ENCODE measurements around the gene OR10H1. TPM values are rescaled to one million over a fixed set of nuclear protein-coding genes. Genes with fewer than 3 reads are reported as not detected.
"Not testable (repeated sequence)": the region's sequence is repeated elsewhere in the genome, so short reads cannot be mapped to it uniquely, and the experiment has no call there.

Gene OR10H1
- total RNA-seq, 4 donors from 2014 or later: not detected

GRCh38 chr19:15840833-15841232 is 25.4 kb upstream of the OR10H1 start:
- no peaks in the 10 kb centered on the region for H3K9me3 ChIP-seq
- no peaks in the 10 kb centered on the region for H3K4me1 ChIP-seq
- no peak for DNase-seq
- H3K27me3 ChIP-seq: no peaks in the 10 kb centered on the region
- H3K36me3 ChIP-seq: no peaks in the 10 kb centered on the region
- intact Hi-C loops (cut with DNase I; ENCODE audit: low total_unique reads): no loop called here
- H3K27ac ChIP-seq: no peak overlapping the region
- no peak overlapping the region for H3K4me3 ChIP-seq
- TF ChIP-seq, protein P1, sequence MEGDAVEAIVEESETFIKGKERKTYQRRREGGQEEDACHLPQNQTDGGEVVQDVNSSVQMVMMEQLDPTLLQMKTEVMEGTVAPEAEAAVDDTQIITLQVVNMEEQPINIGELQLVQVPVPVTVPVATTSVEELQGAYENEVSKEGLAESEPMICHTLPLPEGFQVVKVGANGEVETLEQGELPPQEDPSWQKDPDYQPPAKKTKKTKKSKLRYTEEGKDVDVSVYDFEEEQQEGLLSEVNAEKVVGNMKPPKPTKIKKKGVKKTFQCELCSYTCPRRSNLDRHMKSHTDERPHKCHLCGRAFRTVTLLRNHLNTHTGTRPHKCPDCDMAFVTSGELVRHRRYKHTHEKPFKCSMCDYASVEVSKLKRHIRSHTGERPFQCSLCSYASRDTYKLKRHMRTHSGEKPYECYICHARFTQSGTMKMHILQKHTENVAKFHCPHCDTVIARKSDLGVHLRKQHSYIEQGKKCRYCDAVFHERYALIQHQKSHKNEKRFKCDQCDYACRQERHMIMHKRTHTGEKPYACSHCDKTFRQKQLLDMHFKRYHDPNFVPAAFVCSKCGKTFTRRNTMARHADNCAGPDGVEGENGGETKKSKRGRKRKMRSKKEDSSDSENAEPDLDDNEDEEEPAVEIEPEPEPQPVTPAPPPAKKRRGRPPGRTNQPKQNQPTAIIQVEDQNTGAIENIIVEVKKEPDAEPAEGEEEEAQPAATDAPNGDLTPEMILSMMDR (IDR thresholded peaks at IDR 0.05): no peak
- no peak for TF ChIP-seq POLR2A (IDR thresholded peaks at IDR 0.05)

- intact Hi-C loops (cut with DNase I; ENCODE audit: low total_unique reads): not testable (repeated sequence)
Measured at GRCh38 chr19:15839888-15840287, 24.4 kb upstream of the OR10H1 start.

GRCh38 chr19:15838351-15838750 is 22.9 kb upstream of the OR10H1 start:
- no peaks in the 10 kb centered on the region for H3K4me1 ChIP-seq
- TF ChIP-seq POLR2A (IDR thresholded peaks at IDR 0.05): no peak
- TF ChIP-seq, protein P1 (IDR thresholded peaks at IDR 0.05): no peak
- no peak overlapping the region for H3K4me3 ChIP-seq
- no peak for DNase-seq
- H3K27me3 ChIP-seq: no peaks in the 10 kb centered on the region
- intact Hi-C loops (cut with DNase I; ENCODE audit: low total_unique reads): no loop called here
- H3K9me3 ChIP-seq: no peaks in the 10 kb centered on the region
- H3K36me3 ChIP-seq: no peaks in the 10 kb centered on the region
- no peak overlapping the region for H3K27ac ChIP-seq

More at GRCh38 chr19:15839888-15840287, 24.4 kb upstream of the OR10H1 start:
- not testable (repeated sequence) for H3K27ac ChIP-seq, DNase-seq, H3K4me3 ChIP-seq, H3K4me1 ChIP-seq, H3K36me3 ChIP-seq, H3K27me3 ChIP-seq, H3K9me3 ChIP-seq

DNA sequence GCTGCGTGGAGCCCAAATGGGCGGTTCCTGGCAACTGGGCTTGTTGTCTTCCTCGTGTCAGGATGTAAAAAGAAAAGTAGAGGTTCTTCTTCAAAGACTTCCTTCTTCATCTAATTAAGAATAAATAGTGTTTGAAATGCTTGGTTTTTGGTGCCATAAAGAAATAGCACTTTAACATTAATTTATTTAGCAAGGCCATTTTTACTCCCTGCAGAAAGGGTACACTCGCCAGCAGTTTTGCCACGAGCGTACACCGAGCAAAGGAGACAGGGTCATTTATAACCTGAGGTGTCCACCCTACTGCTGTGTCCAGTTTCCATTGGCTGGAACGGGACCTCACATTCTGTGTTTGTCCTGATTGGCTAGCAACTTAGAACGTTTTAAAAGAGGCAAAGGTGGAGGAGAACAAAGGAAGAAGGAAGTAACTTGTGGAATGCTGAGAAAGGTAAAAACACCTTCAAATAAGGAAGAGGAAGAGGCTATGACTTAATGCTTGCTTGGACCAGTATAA is 21.8 kb upstream of the OR10H1 start:
- Histone ChIP-seq H3K9me3 (no peaks in the 10 kb centered on the region), H3K27ac (peak overlapping the region; percentile 96 to 99), H3K27me3 (no peaks in the 10 kb centered on the region), H3K36me3 (no peaks in the 10 kb centered on the region), H3K4me3 (peak overlapping the region; percentile 80 to 91), H3K4me1 (no peaks in the 10 kb centered on the region)
- TF ChIP-seq, protein P1 (IDR thresholded peaks at IDR 0.05): no peak
- TF ChIP-seq POLR2A (IDR thresholded peaks at IDR 0.05): no peak
- no peak for DNase-seq
- intact Hi-C loops (cut with DNase I; ENCODE audit: low total_unique reads): no loop called here

DNA sequence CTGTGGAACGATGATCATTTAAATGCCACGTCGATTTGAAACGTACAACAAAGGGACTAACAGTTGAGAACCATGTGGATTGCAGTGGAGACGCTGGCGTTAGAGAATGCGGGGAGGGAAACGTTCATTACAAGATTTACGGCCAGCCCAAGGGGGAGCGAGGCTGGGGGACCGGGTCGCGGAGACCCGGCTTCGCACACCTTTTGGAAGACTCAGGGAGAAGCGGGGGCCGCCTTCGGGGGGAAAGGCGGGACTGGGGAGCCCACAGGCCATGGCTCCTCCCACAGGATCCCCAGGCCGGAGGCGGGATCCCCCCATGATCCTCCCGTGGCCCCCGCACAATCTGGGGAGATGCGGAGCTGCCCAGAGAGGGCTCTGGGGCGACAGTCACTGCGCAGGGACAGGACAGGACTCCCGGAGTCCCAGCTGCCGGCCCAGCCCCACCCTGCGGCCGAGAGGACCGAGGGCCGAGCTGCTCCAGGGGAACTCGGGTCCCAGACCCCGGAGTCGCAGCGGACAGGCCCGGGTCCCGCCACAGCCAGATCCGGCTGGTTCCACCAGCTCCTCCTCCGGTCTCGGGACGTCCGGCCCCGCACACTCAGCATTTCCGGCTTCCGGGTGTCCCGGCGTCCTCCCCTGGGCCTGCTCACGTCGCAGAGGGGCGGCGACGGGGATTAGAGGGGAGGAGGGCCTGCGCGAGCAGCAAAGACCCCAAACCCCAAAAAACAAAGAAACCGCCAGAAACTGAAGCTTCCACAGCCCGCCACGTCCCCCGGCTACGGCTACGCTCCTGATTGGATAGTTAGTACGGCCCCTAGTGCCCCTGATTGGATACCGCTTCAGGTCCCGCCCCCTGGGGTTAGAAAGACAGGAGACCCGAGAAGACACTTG is 21.1 kb upstream of the OR10H1 start:
- no peaks in the 10 kb centered on the region for H3K9me3 ChIP-seq
- intact Hi-C loops (cut with DNase I; ENCODE audit: low total_unique reads): no loop called here

GRCh38 chr19:15835565-15836329 is 20.3 kb upstream of the OR10H1 start:
- Histone ChIP-seq H3K27ac (peak overlapping the region; percentile 96 to 99), H3K4me3 (peak overlapping the region; percentile 80 to 91)
- DNase-seq; H3K9me3 ChIP-seq; H3K36me3 ChIP-seq; intact Hi-C loops (cut with DNase I; ENCODE audit: low total_unique reads); H3K4me1 ChIP-seq; H3K27me3 ChIP-seq: not testable (repeated sequence)

More for the DNA sequence above, 21.1 kb upstream of the OR10H1 start:
- peak overlapping the region; percentile 96 to 99 for H3K27ac ChIP-seq
- peak overlapping the region; percentile 80 to 91 for H3K4me3 ChIP-seq
- H3K36me3 ChIP-seq: no peaks in the 10 kb centered on the region
- no peaks in the 10 kb centered on the region for H3K4me1 ChIP-seq
- peak; percentile 72 to 86 for TF ChIP-seq POLR2A (IDR thresholded peaks at IDR 0.05)
- TF ChIP-seq, protein P1 (IDR thresholded peaks at IDR 0.05): no peak
- DNase-seq: peak; percentile 98
- no peaks in the 10 kb centered on the region for H3K27me3 ChIP-seq

GRCh38 chr19:15834232-15834631 is 18.8 kb upstream of the OR10H1 start:
- H3K4me3 ChIP-seq; H3K36me3 ChIP-seq; DNase-seq; H3K27ac ChIP-seq; H3K9me3 ChIP-seq; H3K4me1 ChIP-seq; H3K27me3 ChIP-seq; intact Hi-C loops (cut with DNase I; ENCODE audit: low total_unique reads): not testable (repeated sequence)

All from uterus (tissue), 4 donors.